GM13977 (cell line): ENCODE measurements around the gene SRCAP.

ENCODE experiments used
- DNase-seq: peaks from one replicate; pipeline ENCODE4 v3.0.0; 2012; ENCODE audit warnings: low spot score
- in situ Hi-C: fragments of 300-500 bp; cut with MboI; formaldehyde crosslinking; loops from one replicate; pipeline ENCODE4 v1.12.0; 2022; ENCODE audit warnings: low sequenced_read_pairs, low pct_unique_long_range_greater_than_20kb, mixed read lengths, inconsistent platforms; ENCODE audit not compliant: unreplicated experiment
- TF ChIP-seq, protein P1 (sequence below): IDR thresholded peaks from 2 replicates; pipeline ENCODE4 v1.5.1; 2012; ENCODE audit warnings: mild to moderate bottlenecking, control low read depth; ENCODE audit not compliant: insufficient read depth; ENCODE audit errors: extremely low read depth, missing control alignments

The SRCAP gene

DNA sequence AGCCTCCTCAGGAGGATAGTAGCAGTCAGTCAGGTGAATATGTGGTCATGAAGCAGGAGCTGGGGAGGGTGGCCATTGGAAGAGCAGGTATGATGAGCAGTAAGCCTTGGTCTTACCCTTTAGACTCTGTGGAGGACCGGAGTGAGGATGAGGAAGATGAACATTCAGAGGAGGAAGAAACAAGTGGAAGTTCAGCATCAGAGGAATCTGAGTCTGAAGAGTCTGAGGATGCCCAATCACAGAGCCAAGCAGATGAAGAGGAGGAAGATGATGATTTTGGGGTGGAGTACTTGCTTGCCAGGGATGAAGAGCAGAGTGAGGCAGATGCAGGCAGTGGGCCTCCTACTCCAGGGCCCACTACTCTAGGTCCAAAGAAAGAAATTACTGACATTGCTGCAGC is 12.7 kb downstream of the SRCAP start:
- DNase-seq = no peak
- in situ Hi-C loops = no loop called here
- TF ChIP-seq, protein P1, sequence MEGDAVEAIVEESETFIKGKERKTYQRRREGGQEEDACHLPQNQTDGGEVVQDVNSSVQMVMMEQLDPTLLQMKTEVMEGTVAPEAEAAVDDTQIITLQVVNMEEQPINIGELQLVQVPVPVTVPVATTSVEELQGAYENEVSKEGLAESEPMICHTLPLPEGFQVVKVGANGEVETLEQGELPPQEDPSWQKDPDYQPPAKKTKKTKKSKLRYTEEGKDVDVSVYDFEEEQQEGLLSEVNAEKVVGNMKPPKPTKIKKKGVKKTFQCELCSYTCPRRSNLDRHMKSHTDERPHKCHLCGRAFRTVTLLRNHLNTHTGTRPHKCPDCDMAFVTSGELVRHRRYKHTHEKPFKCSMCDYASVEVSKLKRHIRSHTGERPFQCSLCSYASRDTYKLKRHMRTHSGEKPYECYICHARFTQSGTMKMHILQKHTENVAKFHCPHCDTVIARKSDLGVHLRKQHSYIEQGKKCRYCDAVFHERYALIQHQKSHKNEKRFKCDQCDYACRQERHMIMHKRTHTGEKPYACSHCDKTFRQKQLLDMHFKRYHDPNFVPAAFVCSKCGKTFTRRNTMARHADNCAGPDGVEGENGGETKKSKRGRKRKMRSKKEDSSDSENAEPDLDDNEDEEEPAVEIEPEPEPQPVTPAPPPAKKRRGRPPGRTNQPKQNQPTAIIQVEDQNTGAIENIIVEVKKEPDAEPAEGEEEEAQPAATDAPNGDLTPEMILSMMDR = no peak

GRCh38 chr16:30715750-30716445 is 16.9 kb downstream of the SRCAP start:
- peak; percentile 48 for DNase-seq
- in situ Hi-C loops = no loop called here
- TF ChIP-seq, protein P1 = no peak

- TF ChIP-seq, protein P1 = no peak
- no peak for DNase-seq
- in situ Hi-C loops = no loop called here
These were observed 21.1 kb downstream of the SRCAP start for GRCh38 chr16:30720086-30720485.

DNA sequence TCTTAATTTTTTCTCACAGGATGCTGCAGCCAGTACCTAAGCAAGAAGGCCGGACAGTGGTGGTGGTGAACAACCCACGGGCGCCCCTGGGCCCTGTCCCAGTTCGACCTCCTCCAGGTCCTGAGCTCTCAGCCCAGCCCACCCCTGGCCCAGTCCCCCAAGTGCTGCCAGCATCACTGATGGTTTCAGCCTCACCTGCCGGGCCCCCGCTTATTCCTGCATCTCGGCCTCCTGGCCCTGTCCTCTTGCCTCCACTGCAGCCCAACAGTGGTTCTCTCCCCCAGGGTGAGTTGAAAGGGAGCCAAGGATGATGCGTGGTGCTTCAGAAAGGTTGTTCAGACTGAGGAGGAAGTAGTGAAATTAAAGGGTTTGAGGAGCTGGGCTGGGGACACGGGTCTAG is 21.7 kb downstream of the SRCAP start:
- in situ Hi-C loops = no loop called here
- TF ChIP-seq, protein P1 = no peak
- no peak for DNase-seq

DNA sequence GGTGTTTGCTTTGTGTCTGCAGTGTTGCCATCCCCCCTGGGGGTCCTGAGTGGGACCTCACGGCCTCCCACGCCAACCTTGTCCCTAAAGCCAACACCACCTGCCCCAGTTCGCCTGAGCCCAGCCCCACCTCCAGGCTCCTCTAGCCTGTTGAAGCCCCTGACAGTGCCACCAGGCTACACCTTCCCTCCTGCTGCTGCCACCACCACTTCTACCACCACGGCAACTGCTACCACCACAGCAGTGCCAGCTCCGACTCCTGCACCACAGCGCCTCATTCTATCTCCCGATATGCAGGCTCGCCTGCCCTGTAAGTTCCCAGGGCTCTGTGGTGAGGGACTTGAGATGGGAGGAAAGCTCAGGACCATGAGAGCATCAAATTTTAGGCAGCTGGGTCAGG is 22.2 kb downstream of the SRCAP start:
- in situ Hi-C loops = no loop called here
- TF ChIP-seq, protein P1 = no peak
- DNase-seq = no peak

GRCh38 chr16:30721606-30722005 is 22.6 kb downstream of the SRCAP start:
- DNase-seq = no peak
- TF ChIP-seq, protein P1 = no peak
- in situ Hi-C loops = no loop called here
